ENCODE data around the gene FNBP1. TPM values are rescaled to one million over a fixed set of nuclear protein-coding genes. Genes with fewer than 3 reads are reported as not detected.

Gene FNBP1
- polyA plus RNA-seq, 1 of the 3 experiments (the other 2 are of a cell fraction), result 11.0 TPM

- no peak for DNase-seq
- TF ChIP-seq MEF2A (IDR thresholded peaks at IDR 0.05; ENCODE audit: borderline replicate concordance, low read depth), result no peak
- TF ChIP-seq RXRA (IDR thresholded peaks at IDR 0.05; ENCODE audit: borderline replicate concordance, low read depth), result no peak
- no peak for TF ChIP-seq MXI1 (IDR thresholded peaks at IDR 0.05; ENCODE audit: low read depth, low read length)
- TF ChIP-seq TEAD4 (IDR thresholded peaks at IDR 0.05; ENCODE audit: borderline replicate concordance, insufficient read depth), result no peak
- TF ChIP-seq, protein P1, sequence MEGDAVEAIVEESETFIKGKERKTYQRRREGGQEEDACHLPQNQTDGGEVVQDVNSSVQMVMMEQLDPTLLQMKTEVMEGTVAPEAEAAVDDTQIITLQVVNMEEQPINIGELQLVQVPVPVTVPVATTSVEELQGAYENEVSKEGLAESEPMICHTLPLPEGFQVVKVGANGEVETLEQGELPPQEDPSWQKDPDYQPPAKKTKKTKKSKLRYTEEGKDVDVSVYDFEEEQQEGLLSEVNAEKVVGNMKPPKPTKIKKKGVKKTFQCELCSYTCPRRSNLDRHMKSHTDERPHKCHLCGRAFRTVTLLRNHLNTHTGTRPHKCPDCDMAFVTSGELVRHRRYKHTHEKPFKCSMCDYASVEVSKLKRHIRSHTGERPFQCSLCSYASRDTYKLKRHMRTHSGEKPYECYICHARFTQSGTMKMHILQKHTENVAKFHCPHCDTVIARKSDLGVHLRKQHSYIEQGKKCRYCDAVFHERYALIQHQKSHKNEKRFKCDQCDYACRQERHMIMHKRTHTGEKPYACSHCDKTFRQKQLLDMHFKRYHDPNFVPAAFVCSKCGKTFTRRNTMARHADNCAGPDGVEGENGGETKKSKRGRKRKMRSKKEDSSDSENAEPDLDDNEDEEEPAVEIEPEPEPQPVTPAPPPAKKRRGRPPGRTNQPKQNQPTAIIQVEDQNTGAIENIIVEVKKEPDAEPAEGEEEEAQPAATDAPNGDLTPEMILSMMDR (IDR thresholded peaks at IDR 0.05), result no peak
- no peak for TF ChIP-seq RCOR1 (IDR thresholded peaks at IDR 0.05; ENCODE audit: low read length)
- TF ChIP-seq EZH2phosphoT487 (IDR thresholded peaks at IDR 0.05; ENCODE audit: borderline replicate concordance, low read depth), result no peak
- TF ChIP-seq, protein P2, sequence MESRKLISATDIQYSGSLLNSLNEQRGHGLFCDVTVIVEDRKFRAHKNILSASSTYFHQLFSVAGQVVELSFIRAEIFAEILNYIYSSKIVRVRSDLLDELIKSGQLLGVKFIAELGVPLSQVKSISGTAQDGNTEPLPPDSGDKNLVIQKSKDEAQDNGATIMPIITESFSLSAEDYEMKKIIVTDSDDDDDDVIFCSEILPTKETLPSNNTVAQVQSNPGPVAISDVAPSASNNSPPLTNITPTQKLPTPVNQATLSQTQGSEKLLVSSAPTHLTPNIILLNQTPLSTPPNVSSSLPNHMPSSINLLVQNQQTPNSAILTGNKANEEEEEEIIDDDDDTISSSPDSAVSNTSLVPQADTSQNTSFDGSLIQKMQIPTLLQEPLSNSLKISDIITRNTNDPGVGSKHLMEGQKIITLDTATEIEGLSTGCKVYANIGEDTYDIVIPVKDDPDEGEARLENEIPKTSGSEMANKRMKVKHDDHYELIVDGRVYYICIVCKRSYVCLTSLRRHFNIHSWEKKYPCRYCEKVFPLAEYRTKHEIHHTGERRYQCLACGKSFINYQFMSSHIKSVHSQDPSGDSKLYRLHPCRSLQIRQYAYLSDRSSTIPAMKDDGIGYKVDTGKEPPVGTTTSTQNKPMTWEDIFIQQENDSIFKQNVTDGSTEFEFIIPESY (IDR thresholded peaks at IDR 0.05; ENCODE audit: borderline replicate concordance, low read depth), result no peak
- no peak for TF ChIP-seq FOXM1 (IDR thresholded peaks at IDR 0.05; ENCODE audit: low read depth)
- TF ChIP-seq POLR2AphosphoS5 (IDR thresholded peaks at IDR 0.05; ENCODE audit: low read depth, low read length), result no peak
- no peak for TF ChIP-seq SIN3A (IDR thresholded peaks at IDR 0.05; ENCODE audit: borderline replicate concordance, low read depth, low read length)
- no peak for TF ChIP-seq FOSL2 (IDR thresholded peaks at IDR 0.05; ENCODE audit: borderline replicate concordance, low read depth)
- TF ChIP-seq, protein P3, sequence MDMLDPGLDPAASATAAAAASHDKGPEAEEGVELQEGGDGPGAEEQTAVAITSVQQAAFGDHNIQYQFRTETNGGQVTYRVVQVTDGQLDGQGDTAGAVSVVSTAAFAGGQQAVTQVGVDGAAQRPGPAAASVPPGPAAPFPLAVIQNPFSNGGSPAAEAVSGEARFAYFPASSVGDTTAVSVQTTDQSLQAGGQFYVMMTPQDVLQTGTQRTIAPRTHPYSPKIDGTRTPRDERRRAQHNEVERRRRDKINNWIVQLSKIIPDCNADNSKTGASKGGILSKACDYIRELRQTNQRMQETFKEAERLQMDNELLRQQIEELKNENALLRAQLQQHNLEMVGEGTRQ (IDR thresholded peaks at IDR 0.05; ENCODE audit: borderline replicate concordance, low read depth, low read length), result no peak
- no peak for TF ChIP-seq CHD2 (IDR thresholded peaks at IDR 0.05; ENCODE audit: low read length, partially characterized antibody)
- TF ChIP-seq, protein P4, sequence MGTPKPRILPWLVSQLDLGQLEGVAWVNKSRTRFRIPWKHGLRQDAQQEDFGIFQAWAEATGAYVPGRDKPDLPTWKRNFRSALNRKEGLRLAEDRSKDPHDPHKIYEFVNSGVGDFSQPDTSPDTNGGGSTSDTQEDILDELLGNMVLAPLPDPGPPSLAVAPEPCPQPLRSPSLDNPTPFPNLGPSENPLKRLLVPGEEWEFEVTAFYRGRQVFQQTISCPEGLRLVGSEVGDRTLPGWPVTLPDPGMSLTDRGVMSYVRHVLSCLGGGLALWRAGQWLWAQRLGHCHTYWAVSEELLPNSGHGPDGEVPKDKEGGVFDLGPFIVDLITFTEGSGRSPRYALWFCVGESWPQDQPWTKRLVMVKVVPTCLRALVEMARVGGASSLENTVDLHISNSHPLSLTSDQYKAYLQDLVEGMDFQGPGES (IDR thresholded peaks at IDR 0.05; ENCODE audit: low read depth, low read length), result no peak
- H3K79me2 ChIP-seq (ENCODE audit: insufficient read depth), result no peaks in the 10 kb centered on the region
- H3K27ac ChIP-seq (ENCODE audit: low read depth in 2 of 2, low read length in 1 of 2), result no peak overlapping the region
- no peaks in the 10 kb centered on the region for H3K9me2 ChIP-seq
- POLR2A ChIA-PET, result no interaction called here
- peaks cover 11 to 25% of the 10 kb centered on the region in 2 experiments for H3K36me3 ChIP-seq (replicated peaks in 1 of 2; ENCODE audit: control insufficient read depth in 1 of 2, insufficient read depth in 2 of 2, low read length in 1 of 2)
- H3K4me2 ChIP-seq, result no peak overlapping the region
- WGBS (ENCODE audit: low lambda C conversion rate), result 95% methylated on average over 18 of the region's 37 CpGs
- H2AFZ ChIP-seq (ENCODE audit: low read depth), result no peak overlapping the region
- H4K20me1 ChIP-seq (ENCODE audit: insufficient read depth), result no peaks in the 10 kb centered on the region
- CTCF ChIA-PET, result no interaction called here
- no peak overlapping the region for H3K9ac ChIP-seq
- H3K9me3 ChIP-seq, result no peaks in the 10 kb centered on the region
- no peak overlapping the region for H3K4me3 ChIP-seq (ENCODE audit: low read depth in 2 of 2, low read length in 1 of 2)
- peaks cover 12 to 24% of the 10 kb centered on the region in 2 experiments; a peak in 2 of 4 replicates for H3K4me1 ChIP-seq (ENCODE audit: control insufficient read depth in 1 of 2, insufficient read depth in 2 of 2, low read depth in 1 of 2, low read length in 1 of 2)
- H3K27me3 ChIP-seq (ENCODE audit: insufficient read depth), result no peaks in the 10 kb centered on the region
- H3F3A ChIP-seq (replicated peaks; ENCODE audit: insufficient read depth), result peaks cover 19% of the 10 kb centered on the region
These were observed 152.9 kb downstream of the FNBP1 start for GRCh38 chr9:129889941-129890717.
